Left ventricle myocardium superior (tissue), 1 donor: Measurements from ENCODE around the gene CECR2. TPM values are rescaled to one million over a fixed set of nuclear protein-coding genes. Genes with fewer than 3 reads are reported as not detected.
"Not testable (repeated sequence)": the region's sequence is repeated elsewhere in the genome, so short reads cannot be mapped to it uniquely, and the experiment has no call there.

Experiments used
- ATAC-seq: fragments of 200-7000 bp; cut with Tn5 transposase; one replicate; pipeline ENCODE4 v1.9.1; 2020; ENCODE audit warnings: mild to moderate bottlenecking, moderate library complexity
- DNase-seq: peaks from one replicate; pipeline ENCODE4 v3.0.0-alpha.2; 2020
- intact Hi-C: fragments of 100-400 bp; cut with micrococcal nuclease; formaldehyde crosslinking; loops from one replicate; pipeline ENCODE4 v1.11.0; 2022
- total RNA-seq: library from RNA; stranded (reverse); fragmentation: NEBNext Ultra II Directional; extraction: Animal tissue kit (Norgen Biotek cat#: 25700); gene quantifications from one replicate; pipeline ENCODE4 v1.2.1, GENCODE V29; 2021
- donor health status: DM: no; HTN: yes; CAD: no; lungs with severe emphysema.

The CECR2 gene
- total RNA-seq, 1 donor from 2014 or later, result 7.1 TPM

DNA sequence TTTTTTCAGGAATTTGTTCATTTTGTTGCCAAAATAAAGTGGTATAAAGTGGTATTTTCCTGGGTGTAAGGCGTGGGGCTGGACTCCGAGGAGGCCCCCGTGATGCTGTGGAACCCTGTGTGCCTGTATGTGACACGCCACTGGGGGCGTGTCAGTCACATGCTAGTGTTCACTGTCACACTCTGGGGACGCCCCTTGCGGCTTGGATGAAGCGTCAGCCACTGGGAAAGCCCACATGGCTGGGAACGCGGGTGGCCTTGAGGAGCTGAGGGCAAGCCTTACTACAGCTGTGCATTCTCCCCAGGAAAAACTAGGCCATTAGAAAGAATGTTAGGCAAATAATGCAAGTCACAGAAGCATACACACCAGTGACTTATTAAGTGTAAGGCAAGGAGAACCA, 117.1 kb downstream of the CECR2 start:
- no peak for ATAC-seq
- intact Hi-C loops, result no loop called here
- DNase-seq, result no peak

DNA sequence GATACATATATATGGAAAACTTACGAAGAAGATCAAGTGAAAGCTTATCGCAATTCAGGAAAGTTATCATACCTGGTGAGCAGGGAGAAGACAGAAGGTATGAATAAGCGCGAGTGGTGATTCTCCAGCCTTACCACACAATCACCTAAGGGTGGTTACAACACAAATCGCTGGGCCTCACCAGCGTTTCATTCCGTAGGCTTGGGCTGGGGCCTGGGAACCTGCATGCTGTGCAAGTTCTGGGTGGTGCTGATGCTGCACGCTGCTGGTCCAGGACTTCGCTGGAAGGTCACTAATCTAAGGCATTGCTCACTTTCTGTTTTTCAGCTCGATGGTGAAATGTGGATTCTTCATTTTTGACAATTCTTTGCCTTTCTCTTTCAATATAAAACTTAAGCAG, 117.5 kb downstream of the CECR2 start:
- intact Hi-C loops, result no loop called here
- ATAC-seq (no peak), DNase-seq (no peak)

DNA sequence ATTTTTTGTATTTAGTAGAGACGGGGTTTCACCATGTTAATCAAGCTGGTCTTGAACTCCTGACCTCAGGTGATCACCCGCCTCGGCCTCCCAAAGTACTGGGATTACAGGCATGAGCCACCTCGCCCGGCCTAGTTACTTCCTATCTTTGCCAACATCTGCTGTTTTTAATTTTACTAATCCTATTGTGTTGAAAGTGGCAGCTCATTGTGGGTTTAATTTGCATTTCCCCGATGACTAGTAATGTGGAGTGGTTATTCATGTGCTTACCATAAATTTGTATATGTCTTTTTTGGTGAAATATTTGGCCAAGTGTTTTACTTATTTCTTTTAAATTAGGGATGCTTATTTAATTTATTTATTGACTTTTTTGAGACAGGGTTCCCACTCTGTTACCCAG, 119.8 kb downstream of the CECR2 start:
- intact Hi-C loops, result no loop called here
- no peak for DNase-seq
- ATAC-seq, result no peak

DNA sequence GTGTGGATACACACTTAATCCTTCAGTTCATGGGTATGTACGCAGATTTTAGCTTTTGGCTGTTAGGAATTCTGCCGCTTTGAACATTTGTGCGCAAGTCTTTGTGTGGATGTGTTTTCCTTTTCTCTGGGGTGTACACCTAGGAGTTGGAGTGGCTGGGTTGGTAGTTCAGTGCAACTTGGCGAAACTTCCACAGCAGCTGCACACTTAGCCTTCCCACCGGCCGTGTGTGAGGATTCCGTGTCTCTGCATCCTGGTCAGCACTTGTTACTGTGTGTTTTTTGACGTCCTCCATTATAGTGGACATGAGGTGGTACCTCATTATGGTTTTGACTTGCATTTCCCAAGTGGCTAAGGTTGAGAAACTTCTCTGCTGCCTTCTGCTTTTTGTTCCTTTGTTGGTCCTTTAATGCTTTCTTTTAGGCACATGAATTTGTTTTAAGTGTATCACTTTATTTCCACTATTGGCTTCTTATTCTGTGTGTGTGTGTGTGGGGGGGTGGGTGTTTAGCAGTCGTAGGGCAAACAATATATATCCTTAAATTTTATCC, 121.9 kb downstream of the CECR2 start:
- ATAC-seq (no peak), DNase-seq (no peak)
- intact Hi-C loops, result no loop called here

DNA sequence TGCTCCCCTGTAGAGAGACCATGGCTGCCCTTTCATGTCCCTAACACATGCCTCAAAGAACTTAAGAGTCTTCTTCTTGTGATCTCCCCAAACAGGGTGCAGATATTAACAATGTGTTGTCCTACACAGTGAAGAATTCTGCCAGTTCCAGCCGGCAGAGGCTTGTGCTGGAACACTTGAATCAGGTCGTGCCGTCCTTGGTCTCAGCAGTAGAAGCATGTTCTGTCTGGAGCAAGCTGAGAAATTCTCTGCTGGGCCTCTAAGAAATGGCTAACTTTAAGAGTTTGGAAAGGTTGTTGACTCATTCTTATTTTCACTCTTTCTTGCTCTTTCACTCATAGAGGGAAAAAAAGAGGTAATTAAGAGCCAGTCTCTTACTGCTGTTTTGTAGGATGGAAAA, 123.0 kb downstream of the CECR2 start:
- DNase-seq (peak; percentile 48), ATAC-seq (peak; percentile 91)
- intact Hi-C loops, result no loop called here

DNA sequence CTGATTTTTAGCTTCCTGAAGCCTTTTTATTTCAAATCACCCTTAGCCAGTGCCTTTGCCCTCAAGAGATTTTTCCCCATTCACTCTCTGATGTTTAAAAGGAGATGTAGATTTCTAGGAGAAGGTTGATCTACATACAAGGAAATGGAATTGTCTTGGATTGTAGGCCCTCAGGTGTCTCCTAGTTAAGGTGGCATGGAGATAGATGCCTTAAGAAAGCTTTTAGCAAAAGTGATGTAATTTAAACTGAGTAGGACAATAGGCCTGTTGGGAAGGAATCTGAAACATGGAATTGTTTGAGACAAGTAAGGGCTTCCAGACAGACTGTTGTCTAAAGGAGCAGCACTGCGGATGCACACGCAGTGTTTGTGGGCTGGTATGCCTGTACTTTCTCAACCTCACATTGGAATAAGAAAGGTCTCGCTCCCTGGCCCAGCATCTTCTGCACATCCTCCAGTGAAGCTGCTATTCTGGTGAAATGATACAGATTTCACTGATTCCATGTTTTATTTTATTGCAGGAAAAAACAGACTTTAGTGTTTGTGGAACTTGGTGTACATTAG, 124.2 kb downstream of the CECR2 start:
- DNase-seq (no peak), ATAC-seq (no peak)
- intact Hi-C loops, result no loop called here

DNA sequence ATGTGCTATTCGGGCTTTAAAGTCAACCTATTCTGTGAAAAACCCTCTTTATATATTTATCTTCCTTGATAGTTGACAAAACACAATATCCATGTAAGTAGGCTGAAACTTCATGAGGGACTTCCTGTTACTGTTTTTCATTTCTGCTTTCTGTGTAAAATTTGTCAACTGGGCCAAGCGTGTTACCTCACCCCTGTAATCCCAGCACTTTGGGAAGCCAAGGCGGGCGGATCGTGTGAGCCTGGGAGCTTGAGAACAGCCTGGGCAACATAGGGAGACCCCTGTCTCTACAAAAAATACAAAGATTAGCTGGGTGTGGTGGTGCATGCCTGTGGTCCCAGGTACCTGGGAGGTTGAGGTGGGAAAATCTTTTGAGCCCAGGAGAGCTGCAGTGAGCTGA, 127.6 kb downstream of the CECR2 start:
- intact Hi-C loops, result no loop called here
- no peak for ATAC-seq
- no peak for DNase-seq

DNA sequence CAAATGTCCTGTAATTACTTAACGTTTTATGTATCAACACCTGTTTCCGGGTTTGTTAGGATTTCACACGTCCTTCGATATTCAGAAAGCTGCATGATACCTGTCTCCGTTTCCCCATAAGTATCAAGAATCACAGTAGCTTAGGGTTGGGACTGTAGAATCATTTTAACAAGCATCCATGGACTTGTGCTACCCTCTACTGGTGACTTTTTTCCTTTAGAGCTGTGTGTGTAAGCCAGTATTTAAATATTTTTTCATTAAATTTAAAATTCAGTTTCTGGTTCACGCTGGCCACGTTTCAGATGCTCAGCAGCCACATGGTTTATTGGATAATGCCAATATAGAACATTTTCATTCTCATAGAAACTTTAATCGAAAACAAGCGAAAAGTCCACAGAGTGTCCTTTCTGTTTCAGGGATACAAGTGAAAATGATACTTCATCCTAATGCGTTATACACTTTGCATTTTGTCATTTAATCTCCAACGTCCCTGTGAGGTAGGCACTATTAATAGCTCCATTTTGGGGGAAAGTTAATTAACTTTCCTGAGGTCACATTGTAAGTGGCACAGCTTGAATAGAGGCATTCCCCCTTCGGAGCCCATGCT, 132.5 kb downstream of the CECR2 start:
- ATAC-seq (peak; percentile 87), DNase-seq (no peak)
- intact Hi-C loops, result loop anchor here (5.0 kb wide), 1 partner anchor 429 kb away; no protein-coding TSS in a partner anchor

DNA sequence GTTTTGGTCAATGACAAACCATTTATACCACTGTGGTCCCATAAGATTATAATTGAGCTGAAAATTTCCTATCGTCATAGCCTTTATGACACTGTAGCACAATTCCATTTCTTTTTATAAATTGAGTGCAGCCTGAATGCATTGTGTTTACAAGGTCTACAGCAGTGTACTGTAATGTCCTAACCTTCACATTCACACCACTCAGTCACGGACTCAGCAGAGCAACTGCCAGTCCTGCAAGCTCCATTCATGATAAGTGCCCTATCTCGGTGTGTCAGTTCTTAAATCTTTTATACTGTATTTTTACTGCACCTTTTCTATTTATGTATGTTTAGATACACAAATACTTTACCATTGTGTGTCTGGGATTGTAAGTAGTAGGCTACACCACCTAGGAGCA, 138.8 kb downstream of the CECR2 start:
- ATAC-seq (peak; percentile 44), DNase-seq (no peak)
- intact Hi-C loops, result no loop called here

DNA sequence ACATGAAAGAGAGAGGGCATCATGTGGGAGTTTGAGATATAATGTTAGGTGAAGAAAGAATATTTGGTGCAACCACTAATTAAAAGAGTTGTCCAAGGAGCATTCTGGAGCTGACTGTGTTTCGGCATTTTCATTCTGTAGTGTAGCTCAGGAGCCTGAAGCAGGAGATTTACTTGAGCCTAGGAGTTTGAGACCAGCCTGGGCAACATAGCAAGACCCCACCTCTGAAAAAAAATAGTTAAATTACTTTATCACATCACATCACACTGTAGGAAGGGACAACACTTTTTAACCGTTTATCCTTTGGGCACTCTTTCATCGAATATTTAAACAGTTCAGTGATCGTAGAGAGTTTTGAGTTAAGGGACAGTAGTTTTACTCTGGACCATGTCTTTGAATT, 143.7 kb downstream of the CECR2 start:
- intact Hi-C loops, result no loop called here
- DNase-seq (no peak), ATAC-seq (no peak)

DNA sequence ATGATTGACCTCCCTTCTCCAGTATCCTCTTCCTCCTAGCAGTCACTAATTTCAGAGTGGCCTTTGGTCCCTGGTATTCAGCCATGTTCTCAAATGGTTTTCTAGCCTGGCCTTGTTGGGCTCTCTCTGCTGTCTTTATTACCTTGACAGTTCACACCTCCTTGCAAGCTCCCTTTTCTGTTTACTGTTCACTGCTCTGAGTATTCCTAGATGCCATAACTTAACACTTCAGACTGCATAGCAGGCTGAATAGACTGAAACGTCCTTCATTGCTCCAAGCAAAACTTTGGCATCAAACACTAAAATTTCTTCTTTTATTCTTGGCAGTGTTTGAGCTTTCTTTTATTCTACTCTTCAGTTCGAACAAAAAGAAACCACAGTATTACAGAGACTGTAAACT, 144.4 kb downstream of the CECR2 start:
- intact Hi-C loops, result no loop called here
- peak; percentile 65 for ATAC-seq

DNA sequence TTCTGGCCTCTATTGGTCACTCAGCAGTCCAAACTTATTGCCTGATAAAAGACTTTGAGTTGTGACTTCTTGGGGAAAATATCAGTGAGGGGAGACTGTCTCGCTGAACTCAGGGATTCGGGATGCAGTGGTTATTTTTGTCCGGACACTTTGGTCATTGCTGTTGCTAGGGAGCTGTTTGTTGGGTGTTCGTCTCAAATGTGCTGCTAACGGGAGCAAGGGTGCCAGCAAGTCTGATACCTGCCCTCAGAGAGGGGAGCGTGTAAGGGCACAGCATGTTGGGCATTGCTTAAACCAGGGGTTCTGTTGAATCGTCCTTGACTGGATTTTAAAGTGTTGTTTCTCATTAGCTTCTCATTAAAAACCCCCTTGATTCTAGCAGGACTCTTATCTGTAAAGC, 144.8 kb downstream of the CECR2 start:
- ATAC-seq, result peak; percentile 93
- DNase-seq, result peak; percentile 50
- intact Hi-C loops, result no loop called here

More for the DNA sequence above, 144.4 kb downstream of the CECR2 start:
- no peak for DNase-seq

DNA sequence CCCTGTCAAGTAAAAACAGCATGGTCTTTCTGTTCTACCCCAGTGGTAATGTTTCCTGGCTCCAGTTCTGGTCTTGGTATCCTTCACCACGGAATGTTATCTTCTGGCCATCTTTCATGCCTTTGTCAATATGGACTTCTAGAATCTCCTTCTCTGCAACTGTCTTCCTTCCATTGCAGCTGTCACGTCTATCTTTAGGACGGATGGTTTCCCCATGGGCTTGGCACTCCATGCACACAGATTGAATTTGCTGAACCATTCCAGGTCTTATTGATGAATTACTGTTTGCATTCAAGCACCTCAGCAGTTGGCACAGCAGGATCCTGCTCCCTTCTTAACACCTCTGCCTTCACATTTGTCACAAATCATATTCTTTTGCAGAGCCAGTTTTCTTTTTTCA, 149.1 kb downstream of the CECR2 start:
- ATAC-seq, result no peak
- intact Hi-C loops, result no loop called here
- DNase-seq, result no peak

DNA sequence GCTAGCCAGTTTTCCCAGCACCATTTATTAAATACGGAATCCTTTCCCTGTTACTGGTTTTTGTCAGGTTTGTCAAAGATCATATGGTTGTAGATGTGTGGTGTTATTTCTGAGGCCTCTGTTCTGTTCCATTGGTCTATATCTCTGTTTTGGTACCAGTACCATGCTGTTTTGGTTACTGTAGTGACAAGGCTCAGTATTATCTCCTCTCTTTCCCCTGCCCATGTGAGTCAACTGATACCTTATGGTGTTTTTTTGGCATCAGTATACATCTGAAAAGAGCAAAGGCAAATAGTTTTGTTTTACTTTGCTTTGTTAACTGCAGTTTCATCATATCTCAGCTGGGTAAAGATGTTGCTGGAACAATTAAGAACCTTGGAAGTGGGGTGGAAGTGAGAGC, 152.7 kb downstream of the CECR2 start:
- intact Hi-C loops, DNase-seq: not testable (repeated sequence)
- ATAC-seq, result peak; percentile 66

DNA sequence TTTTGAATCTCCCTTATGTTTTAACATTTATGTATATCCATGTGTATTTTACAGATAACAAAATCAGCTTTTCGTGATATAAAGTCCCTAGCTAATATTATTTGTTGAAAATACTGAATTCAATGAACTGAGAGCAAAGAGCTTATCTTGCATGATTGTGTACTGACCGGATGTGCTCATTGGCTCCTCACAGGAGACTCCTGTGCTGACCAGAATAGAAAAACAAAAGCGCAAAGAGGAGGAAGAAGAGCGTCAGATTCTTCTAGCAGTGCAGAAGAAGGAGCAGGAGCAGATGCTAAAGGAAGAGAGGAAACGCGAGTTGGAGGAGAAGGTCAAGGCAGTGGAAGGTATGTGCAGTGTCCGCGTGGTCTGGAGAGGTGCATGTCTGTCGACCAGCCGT, 154.7 kb downstream of the CECR2 start:
- ATAC-seq (peak; percentile 16), DNase-seq (no peak)
- intact Hi-C loops, result no loop called here

DNA sequence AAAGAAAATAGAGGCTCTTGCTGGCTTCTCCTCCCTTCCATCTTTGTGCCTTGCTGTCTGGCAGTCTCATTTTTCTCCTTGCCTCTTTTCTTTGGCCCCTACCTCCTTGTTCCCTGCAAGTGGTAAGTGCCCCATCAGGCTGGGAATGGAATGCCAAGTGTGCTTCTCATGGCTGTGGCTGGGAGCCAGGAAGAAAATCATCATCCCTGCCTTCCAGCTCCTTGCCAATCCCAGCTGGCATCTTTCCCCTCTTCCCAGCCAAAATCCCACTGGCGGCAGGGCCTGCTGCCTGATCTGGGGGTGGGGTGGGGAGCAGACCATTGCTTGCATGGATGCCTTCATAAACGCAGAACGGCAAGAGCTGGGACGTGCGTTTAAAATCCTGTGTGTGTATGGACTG, 167.0 kb downstream of the CECR2 start:
- ATAC-seq, result no peak
- intact Hi-C loops, result no loop called here
- DNase-seq, result no peak

DNA sequence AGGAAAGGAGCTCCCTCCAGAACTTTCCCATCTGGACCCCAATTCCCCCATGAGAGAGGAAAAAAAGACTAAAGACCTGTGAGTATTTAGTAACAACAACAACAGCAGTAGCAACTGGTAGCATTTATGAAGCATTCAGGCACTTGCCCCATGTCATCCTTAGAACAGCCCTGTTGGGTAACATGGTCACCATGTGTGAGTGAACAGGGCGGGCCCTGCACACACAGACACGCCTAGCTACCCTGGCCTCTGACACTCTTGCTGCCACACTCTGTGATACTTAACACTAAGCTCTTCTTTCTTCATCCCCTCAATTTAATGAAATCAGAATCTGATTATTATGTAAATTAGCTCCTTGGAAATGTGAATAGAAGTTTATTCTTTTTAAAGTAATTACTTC, 167.9 kb downstream of the CECR2 start:
- intact Hi-C loops, result no loop called here
- no peak for DNase-seq
- ATAC-seq, result no peak

DNA sequence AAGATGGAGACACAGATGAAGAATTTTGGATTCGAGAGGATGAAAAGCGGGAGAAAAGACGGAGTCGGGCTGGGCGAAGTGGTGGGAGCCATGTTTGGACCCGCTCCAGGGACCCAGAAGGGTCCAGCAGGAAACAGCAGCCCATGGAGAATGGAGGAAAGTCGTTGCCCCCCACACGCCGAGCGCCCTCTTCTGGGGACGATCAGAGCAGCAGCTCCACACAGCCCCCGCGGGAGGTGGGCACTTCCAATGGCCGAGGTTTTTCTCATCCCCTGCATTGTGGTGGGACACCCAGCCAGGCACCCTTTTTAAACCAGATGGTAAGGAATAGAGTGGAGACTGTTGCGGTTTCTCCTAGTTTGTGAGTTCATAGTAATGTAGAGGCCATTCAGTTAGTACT, 171.2 kb downstream of the CECR2 start:
- ATAC-seq (no peak), DNase-seq (no peak)

DNA sequence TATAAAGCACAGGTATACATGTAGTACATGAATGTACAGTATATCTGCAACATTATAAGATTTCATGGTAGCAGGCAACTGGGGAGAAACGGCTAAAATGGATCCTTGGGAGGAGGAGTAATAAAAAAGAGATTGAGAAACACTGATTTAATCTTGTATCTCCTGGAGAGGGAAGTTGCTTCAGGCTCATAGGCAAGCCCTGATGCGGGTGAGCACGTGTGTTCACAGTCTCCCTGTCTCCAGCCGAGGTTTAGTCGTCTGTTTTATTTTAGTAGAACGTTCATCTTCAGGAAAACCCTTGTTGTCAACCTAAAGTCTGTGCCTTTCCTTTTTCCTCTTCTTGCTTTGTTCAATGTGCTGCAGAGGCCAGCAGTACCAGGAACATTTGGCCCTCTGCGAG, 172.2 kb downstream of the CECR2 start:
- DNase-seq (no peak), ATAC-seq (no peak)
- intact Hi-C loops, result no loop called here

More for the DNA sequence above, 171.2 kb downstream of the CECR2 start:
- intact Hi-C loops, result no loop called here

DNA sequence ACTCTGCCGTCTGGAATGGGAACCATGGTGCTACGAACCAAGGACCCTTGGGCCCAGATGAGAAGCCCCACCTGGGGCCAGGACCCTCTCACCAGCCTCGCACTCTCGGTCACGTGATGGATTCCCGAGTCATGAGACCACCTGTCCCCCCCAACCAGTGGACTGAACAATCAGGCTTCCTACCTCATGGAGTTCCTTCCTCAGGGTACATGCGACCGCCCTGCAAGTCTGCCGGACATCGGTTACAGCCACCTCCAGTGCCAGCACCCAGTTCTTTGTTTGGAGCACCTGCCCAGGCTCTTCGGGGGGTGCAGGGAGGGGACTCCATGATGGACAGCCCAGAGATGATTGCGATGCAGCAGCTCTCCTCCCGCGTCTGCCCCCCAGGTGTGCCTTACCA, 173.2 kb downstream of the CECR2 start:
- intact Hi-C loops, result no loop called here
- no peak for DNase-seq
- ATAC-seq, result no peak
